Heart left ventricle (tissue), 16 donors: ENCODE data around the gene PTPN11. TPM values are rescaled to one million over a fixed set of nuclear protein-coding genes. Genes with fewer than 3 reads are reported as not detected.

ENCODE experiments used
- ATAC-seq, 4 donors: fragments of 200-7000 bp; cut with Tn5 transposase; one replicate each; pipeline ENCODE4 v1.9.1; 2020 to 2022; ENCODE audit warnings: moderate library complexity in 4 of 4, mild to moderate bottlenecking in 3 of 4, moderate number of reproducible peaks in 1 of 4
- DNase-seq, 5 donors: peaks; one replicate each; pipeline ENCODE4 v3.0.0-alpha.2; 2020
- H3K27ac ChIP-seq, 12 donors: fragments of 200-600 bp; sonication (generic) in 4 of 12; one replicate each; pipeline versions ENCODE4 v1.5.0 to v1.8.0; 2016 to 2022; ENCODE audit warnings: mild to moderate bottlenecking in 2 of 12
- H3K27me3 ChIP-seq, 9 donors: fragments of 200-600 bp; sonication (generic) in 2 of 9; one replicate each; pipeline versions ENCODE4 v1.5.1 to v1.8.0; 2016 to 2022; ENCODE audit warnings: mild to moderate bottlenecking in 3 of 9
- H3K36me3 ChIP-seq, 9 donors: fragments of 200-600 bp; sonication (generic) in 2 of 9; one replicate each; pipeline versions ENCODE4 v1.5.0 to v1.8.0; 2018 to 2022; ENCODE audit warnings: mild to moderate bottlenecking in 2 of 9
- H3K4me1 ChIP-seq, 12 donors: fragments of 200-600 bp; sonication (generic) in 4 of 12; one replicate each; pipeline versions ENCODE4 v1.5.0 to v1.8.0; 2016 to 2022; ENCODE audit warnings: mild to moderate bottlenecking in 3 of 12
- H3K4me3 ChIP-seq, 12 donors: fragments of 200-600 bp; sonication (generic) in 4 of 12; one replicate each; pipeline versions ENCODE4 v1.5.0 to v1.8.0; 2017 to 2022; ENCODE audit warnings: mild to moderate bottlenecking in 9 of 12, moderate library complexity in 4 of 12
- H3K9me3 ChIP-seq, 12 donors: fragments of 200-600 bp; sonication (generic) in 4 of 12; one replicate each; pipeline versions ENCODE4 v1.5.0 to v1.8.0; 2016 to 2022; ENCODE audit warnings: mild to moderate bottlenecking in 1 of 12
- CTCF ChIP-seq, 12 donors: fragments of 200-600 bp; sonication (generic) in 4 of 12; IDR thresholded peaks; one replicate each; pipeline versions ENCODE4 v1.5.0 to v1.8.0; 2018 to 2022; ENCODE audit warnings: antibody characterized with exemption in 12 of 12, mild to moderate bottlenecking in 5 of 12
- POLR2A ChIP-seq, 2 donors: fragments of 450-650 bp; IDR thresholded peaks; one replicate each; pipeline ENCODE4 v1.6.1; 2017; ENCODE audit warnings: antibody characterized with exemption in 2 of 2, mild to moderate bottlenecking in 2 of 2, moderate library complexity in 2 of 2
- WGBS, 4 donors: extraction: QIAGEN DNeasy Blood & Tissue Kit in 2 of 4; methylation state at CpG; one replicate each; pipeline versions ENCODE4 v1.1.5 to v1.1.7; 2013 to 2018; 5-methylcytosine and 5-hydroxymethylcytosine counted together
- intact Hi-C, 10 donors: fragments of 100-400 bp; cut with DNase I; formaldehyde crosslinking; loops; one replicate each; pipeline versions ENCODE4 v1.11.1 to v1.14.2; 2022
- polyA plus RNA-seq, 2 donors: library from polyadenylated mRNA; stranded (reverse); fragments of 200-250 nt; gene quantifications; one replicate each; pipeline ENCODE4 v1.2.3, GENCODE V29; 2013
- total RNA-seq, 9 donors: library from RNA; depleted of rRNA in 2 of 9; stranded (reverse); fragments of >200 nt in 2 of 9; fragmentation: NEBNext Ultra II Directional in 3 of 9; extraction: Animal tissue kit (Norgen Biotek cat#: 25700) in 3 of 9; gene quantifications; one replicate each; pipeline versions ENCODE4 v1.1.0 to v1.2.4, GENCODE V29; 2016 to 2023
- donor health status: ischemic (EF 13 %, LVEDD 7.1; RV severe dilation, severe dysfunction).
- donor health status: healthy with polysubstance abuse.
- donor health status: DM: no; HTN: yes; CAD: no.
- donor health status: DM: no; HTN: no; CAD: no.
- donor health status: ischemic (EF 25% LVEDD 6.9; RV normal size, moderate dysfunction).
- donor health status: ischemic (EF 25% LVEDD 5.7; RV mildly dilated, moderate dysfunction).
- donor health status: healthy.
- donor health status: DM: yes; HTN: yes; CAD: no.
- donor health status: ischemic (EF 35%, LVEDD 5.7; RV mildly dilated, moderate dysfunction).
- donor health status: nonischemic (EF 11% LVEDD 7.7; RV severe dilation, severe dysfunction).
- donor health status: DM: yes; HTN: yes; CAD: no.
- donor health status: PGD.
- donor health status: ischemic (EF 29% LVEDD 5.4; RV normal size, mild dysfunction).
- donor health status: nonischemic (EF 23%, LVEDD 6.1; RV moderate dilation, normal function).

PTPN11 gene
- total and polyA plus RNA-seq, 11 donors, result 35.9 to 197 (median 130) TPM

- intact Hi-C loops, result no loop called here
- ATAC-seq, result no peak
- TF ChIP-seq CTCF (IDR thresholded peaks at IDR 0.05) (no peak), POLR2A (IDR thresholded peaks at IDR 0.05) (no peak)
- Histone ChIP-seq H3K4me3 (no peak overlapping the region), H3K27ac (no peak overlapping the region), H3K4me1 (no peaks in the 10 kb centered on the region), H3K36me3 (no peaks in the 10 kb centered on the region), H3K9me3 (peaks cover 0 to 3% (median 0%) of the 10 kb centered on the region in 12 donors), H3K27me3 (no peaks in the 10 kb centered on the region)
- no peak for DNase-seq
These were observed 108.3 kb downstream of the PTPN11 start for GRCh38 chr12:112527082-112527481.

- TF ChIP-seq POLR2A (IDR thresholded peaks at IDR 0.05), result no peak
- no peak for TF ChIP-seq CTCF (IDR thresholded peaks at IDR 0.05)
- DNase-seq (no peak), ATAC-seq (no peak)
- no peaks in the 10 kb centered on the region for H3K4me1 ChIP-seq
- H3K36me3 ChIP-seq, result no peaks in the 10 kb centered on the region
- H3K27me3 ChIP-seq, result no peaks in the 10 kb centered on the region
- H3K4me3 ChIP-seq, result no peak overlapping the region
- 86 to 90% (median 86%) methylated on average over 4 of the region's 4 CpGs for whole genome bisulfite sequencing, 4 donors
- no peak overlapping the region for H3K27ac ChIP-seq
- intact Hi-C loops, result no loop called here
- peaks cover 0 to 3% (median 0%) of the 10 kb centered on the region in 12 donors for H3K9me3 ChIP-seq
These were observed 108.8 kb downstream of the PTPN11 start for GRCh38 chr12:112527501-112527900.

- ATAC-seq (no peak), DNase-seq (no peak)
- intact Hi-C loops, result no loop called here
- Histone ChIP-seq H3K27ac (no peak overlapping the region), H3K9me3 (peaks cover 0 to 3% (median 0%) of the 10 kb centered on the region in 12 donors), H3K27me3 (no peaks in the 10 kb centered on the region), H3K36me3 (no peaks in the 10 kb centered on the region), H3K4me1 (no peaks in the 10 kb centered on the region), H3K4me3 (no peak overlapping the region)
- 92 to 100% (median 94%) methylated on average over 1 of the region's 1 CpG for WGBS, 4 donors
- TF ChIP-seq CTCF (IDR thresholded peaks at IDR 0.05), result no peak
- no peak for TF ChIP-seq POLR2A (IDR thresholded peaks at IDR 0.05)
These were observed 109.8 kb downstream of the PTPN11 start for GRCh38 chr12:112528521-112528920.

GRCh38 chr12:112530941-112531340 is 112.2 kb downstream of the PTPN11 start:
- Histone ChIP-seq H3K9me3 (peaks cover 0 to 3% (median 0%) of the 10 kb centered on the region in 12 donors), H3K4me1 (no peaks in the 10 kb centered on the region), H3K4me3 (no peak overlapping the region), H3K36me3 (no peaks in the 10 kb centered on the region), H3K27me3 (no peaks in the 10 kb centered on the region), H3K27ac (no peak overlapping the region)
- DNase-seq (no peak), ATAC-seq (no peak)
- WGBS, 4 donors, result 57 to 73% (median 69%) methylated on average over 2 of the region's 2 CpGs
- intact Hi-C loops, result no loop called here
- TF ChIP-seq POLR2A (IDR thresholded peaks at IDR 0.05) (no peak), CTCF (IDR thresholded peaks at IDR 0.05) (no peak)
